Stimulated activated naive CD8-positive, alpha-beta T cell treated with anti-CD3 and anti-CD28 coated beads, Interleukin-15, Interleukin-2, amounts not matched to agents 100 U/mL and 50 U/mL, for 24 hours (primary cell): Measurements from ENCODE around the gene SLC1A2.

Experiments used
- ATAC-seq: fragments of 150-1000 bp; cut with Tn5 transposase; one replicate; pipeline ENCODE4 v1.10.0; 2021
- DNase-seq: peaks from one replicate; pipeline ENCODE4 v3.0.0; 2021

The SLC1A2 gene

DNA sequence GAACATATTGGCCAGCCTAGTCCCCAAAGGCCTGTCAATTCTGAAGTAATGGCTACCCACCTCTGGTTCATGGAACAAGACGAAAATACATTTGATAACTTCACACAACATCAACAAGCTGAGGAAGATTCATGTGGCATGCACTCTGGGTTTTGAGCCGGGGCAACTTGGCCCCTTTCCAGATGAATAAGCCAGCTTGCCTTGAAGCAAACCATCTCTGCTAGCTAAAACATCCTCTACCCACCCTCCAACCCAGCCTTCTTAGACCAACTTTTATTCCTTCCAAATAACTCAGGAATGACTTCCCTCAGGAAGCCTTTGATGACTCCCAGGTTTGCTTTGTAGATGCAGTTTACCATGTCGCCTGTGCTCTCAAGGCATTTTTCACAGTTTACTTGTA lies 94.4 kb downstream of the SLC1A2 start:
- ATAC-seq, result no peak

GRCh38 chr11:35324183-35324886 lies 95.0 kb downstream of the SLC1A2 start:
- ATAC-seq (no peak), DNase-seq (no peak)

More for the DNA sequence above, 94.4 kb downstream of the SLC1A2 start:
- no peak for DNase-seq

GRCh38 chr11:35323076-35323868 lies 96.1 kb downstream of the SLC1A2 start:
- ATAC-seq, result no peak

DNA sequence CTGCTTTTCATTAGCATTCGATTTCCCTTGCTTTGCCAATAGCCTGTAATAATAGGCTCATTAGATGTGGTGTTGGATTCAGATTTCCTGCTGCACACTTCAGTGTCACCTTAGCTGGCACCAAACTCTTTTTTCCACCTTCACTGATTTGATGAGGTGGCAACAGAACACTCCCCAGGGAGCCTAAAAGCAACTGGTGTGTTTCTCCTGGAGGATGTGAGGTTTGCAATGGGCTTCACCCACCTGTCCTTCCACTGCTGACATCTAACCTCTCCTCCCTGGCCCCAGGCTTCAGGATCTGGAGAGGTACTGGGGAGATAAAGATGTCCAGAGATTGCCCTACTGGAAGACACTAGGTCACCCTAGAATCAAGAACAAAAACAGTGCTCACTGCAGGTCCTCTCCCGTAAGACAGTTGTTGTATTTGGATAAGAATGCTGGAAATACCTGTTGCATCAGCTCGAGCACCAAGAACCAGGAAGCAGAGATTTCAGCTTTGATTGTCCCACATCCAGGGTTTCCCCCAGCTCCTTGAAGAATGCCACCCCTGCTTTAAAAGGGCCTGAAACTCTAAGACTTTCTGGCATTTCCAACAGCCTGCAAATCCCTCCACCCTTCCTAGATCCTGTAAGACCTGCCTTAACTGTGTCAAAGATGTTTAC lies 96.9 kb downstream of the SLC1A2 start:
- DNase-seq (no peak), ATAC-seq (no peak)

More at GRCh38 chr11:35323076-35323868, 96.1 kb downstream of the SLC1A2 start:
- DNase-seq, result no peak

DNA sequence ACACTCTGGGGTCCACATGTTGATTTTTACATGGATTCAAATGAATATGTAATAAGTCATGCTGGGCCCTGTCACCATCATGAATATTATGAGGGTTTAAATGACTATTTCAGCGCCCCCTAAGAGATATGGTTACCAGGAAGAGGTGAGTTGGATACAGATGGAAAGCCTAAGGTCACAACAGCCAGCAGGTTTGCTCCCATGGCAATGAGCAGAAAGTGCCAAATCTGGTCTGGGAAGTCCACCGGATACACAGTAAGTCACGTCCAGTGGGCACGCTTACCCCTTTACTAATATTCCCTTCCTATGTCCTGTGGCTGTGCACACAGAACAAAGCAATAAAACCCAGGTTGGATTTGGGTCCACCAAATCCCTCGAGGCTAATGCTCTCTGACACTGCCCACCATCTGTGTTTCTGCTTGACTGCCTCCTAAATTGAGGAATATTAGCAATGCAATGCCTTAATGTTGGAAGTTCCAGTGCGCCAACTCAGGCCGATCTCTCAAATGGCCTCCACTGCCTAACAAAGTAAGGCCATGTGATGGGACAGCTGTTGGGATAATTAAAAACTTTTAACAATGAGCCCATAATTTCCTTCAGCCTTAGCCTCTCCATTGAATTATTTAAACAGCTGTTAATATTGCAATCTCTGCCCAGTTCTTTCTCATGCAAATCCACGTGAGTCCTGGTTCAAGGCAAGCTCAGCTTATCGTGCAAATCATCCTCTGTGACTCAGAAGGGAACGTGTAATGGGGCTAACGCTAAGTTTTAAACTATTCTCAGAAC lies 97.6 kb downstream of the SLC1A2 start:
- ATAC-seq, result no peak
- no peak for DNase-seq

DNA sequence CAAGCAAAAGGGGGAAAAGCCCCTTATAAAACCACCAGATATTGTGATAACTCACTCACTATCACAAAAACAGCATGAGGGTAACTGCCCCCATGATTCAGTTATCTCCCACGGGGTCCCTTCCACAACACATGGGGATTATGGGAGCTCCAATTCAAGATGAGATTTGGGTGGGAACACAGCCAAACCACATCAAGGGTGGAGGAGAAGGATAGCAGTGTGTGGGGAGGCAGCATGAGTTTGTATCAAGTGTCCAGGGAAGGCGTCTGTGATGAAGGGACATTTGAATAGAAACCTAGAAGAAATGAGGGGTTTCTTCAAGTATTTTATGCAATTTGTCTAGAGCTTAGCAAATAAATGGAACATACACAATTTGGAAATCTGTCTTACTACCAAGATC lies 98.2 kb downstream of the SLC1A2 start:
- no peak for ATAC-seq
- DNase-seq, result no peak

DNA sequence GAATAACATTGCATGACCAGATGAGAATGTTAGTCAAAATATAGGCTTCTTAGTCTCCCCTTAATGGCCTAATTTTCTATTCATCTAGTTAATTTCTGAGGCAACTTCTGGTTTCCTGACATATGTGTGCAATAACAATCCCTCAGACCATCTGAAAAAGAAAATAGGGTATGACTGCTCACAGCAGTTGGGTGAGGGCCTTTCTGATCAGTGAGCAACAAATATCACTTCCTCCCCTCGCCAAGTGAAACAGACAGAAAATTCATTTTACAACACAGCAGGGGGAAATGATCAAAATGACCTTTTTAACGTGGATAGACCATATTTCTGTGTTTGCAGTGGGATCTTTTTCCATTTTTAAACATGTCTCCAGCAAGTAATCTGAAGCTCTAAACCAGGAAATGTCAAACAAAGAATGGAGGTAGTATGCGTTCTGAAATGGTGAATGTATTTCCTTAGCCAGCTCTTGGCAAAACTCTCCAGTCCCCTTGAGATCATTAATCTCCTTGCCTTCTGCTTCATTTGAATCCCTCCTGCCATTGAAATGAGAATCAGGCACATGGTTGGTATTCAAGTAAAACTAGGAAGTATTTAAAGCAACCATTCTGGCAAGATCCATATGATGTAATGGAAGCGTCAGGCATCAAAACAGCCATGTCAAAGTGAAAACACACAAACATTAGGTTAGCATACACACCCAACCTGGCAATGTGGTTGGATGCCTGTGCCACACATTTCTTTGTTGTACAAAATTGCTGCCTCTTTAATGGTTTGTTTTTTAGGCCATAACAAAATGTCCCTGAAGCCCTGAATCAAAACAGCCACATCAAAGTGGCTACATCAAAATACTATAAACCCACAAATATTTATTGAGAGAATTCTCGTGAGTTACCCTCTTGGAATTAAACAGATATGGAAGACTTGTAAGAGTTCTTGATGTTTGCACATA lies 100.1 kb downstream of the SLC1A2 start:
- ATAC-seq, result no peak

GRCh38 chr11:35318309-35318708 lies 101.0 kb downstream of the SLC1A2 start:
- ATAC-seq (no peak), DNase-seq (no peak)

More for the DNA sequence above, 100.1 kb downstream of the SLC1A2 start:
- no peak for DNase-seq

DNA sequence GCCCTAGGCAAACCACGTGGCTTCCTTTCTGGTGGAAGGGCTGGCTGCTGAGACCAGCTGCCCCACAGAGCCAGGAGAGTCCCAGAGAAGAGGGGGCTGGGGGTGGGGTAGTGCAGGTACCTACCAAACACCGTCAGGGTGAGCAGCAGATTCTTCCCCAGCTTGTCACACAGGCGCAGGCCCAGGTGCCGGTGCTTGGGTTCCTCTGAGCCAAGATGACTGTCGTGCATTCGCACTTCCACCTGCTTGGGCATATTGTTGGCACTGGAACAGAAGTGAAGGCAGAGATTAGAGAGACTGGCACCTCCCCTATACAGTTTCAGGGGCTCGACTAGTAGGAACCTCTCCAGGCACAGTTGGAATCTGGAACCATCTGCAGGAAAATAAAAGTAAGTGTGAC lies 102.1 kb downstream of the SLC1A2 start:
- ATAC-seq (no peak), DNase-seq (no peak)

GRCh38 chr11:35316161-35316560 lies 103.2 kb downstream of the SLC1A2 start:
- ATAC-seq (no peak), DNase-seq (no peak)

- ATAC-seq, result no peak
These were observed 105.6 kb downstream of the SLC1A2 start for GRCh38 chr11:35313760-35314153.

DNA sequence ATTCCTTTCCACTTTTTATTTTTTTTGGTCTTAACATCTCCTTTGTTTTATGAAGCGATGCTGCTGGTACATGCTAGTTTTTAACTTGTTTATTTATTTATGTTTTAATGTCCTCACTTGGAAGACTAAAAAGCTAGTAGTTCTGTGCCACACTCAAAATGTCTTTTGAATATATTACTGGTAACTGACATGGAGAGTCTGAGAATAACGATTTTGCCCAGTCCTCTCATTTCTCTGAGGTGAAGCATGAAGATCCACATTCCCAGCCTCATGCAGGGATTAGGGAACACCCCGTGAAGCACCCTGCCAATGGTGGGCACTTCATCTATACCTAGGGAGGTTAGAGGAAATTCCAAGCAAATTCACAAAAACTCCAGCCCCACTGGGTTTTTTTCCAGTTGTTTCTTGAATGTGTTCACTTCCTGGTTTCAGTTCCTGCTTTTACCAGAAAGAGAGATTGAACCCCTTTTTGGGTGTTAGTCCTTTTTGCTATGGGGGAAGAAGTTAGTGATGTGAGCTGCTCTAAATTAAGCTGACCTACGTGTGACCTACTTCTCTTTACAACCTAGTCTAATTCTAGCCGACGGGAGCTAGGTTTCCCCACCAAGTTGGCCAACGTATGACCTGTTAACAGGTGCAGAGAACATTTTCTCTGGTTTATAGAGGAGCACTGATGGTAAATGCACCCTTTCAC lies 106.1 kb downstream of the SLC1A2 start:
- DNase-seq, result no peak
- peak; percentile 6 for ATAC-seq

More at GRCh38 chr11:35313760-35314153, 105.6 kb downstream of the SLC1A2 start:
- no peak for DNase-seq

GRCh38 chr11:35311331-35311730 lies 108.0 kb downstream of the SLC1A2 start:
- ATAC-seq (no peak), DNase-seq (no peak)

DNA sequence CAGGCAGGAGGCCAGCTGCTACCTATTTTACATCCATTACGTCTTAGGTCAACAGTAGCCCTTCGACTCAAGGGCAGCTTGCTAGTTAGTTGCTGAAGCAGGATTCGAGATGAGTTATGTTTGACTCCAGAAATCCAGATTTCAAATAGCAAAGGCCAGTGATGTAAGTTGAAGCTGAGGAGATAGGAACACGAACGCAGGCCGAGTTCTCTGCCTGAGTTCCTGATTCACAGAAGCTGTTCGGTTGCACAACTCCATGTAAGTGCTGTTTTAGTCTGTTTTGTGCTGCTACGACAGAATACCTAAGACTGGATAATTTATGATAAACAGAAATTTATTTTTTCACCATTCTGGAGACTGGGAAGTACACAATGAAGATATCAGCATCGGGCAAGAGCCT lies 111.2 kb downstream of the SLC1A2 start:
- DNase-seq, result no peak
- ATAC-seq, result no peak

GRCh38 chr11:35307221-35307621 lies 112.1 kb downstream of the SLC1A2 start:
- DNase-seq, result no peak
- no peak for ATAC-seq

GRCh38 chr11:35305670-35306382 lies 113.5 kb downstream of the SLC1A2 start:
- no peak for DNase-seq
- peak; percentile 55 for ATAC-seq

- ATAC-seq (no peak), DNase-seq (no peak)
These were observed 114.4 kb downstream of the SLC1A2 start for GRCh38 chr11:35304900-35305460.

- ATAC-seq, result peak; percentile 60
These were observed 115.0 kb downstream of the SLC1A2 start for GRCh38 chr11:35304386-35304775.

More at GRCh38 chr11:35304386-35304775, 115.0 kb downstream of the SLC1A2 start:
- DNase-seq, result no peak
